Activated naive CD8-positive, alpha-beta T cell (primary cell): ENCODE data around the gene CRBN.

Source experiments
- H3K27ac Mint-ChIP-seq: one replicate; pipeline ENCODE4 v1.8.0; 2021; ENCODE audit warnings: mixed read lengths
- H3K27me3 Mint-ChIP-seq: one replicate; pipeline ENCODE4 v1.8.0; 2021; ENCODE audit warnings: mixed read lengths
- H3K36me3 Mint-ChIP-seq: one replicate; pipeline ENCODE4 v1.8.0; 2021; ENCODE audit warnings: mixed read lengths
- H3K4me1 Mint-ChIP-seq: one replicate; pipeline ENCODE4 v1.8.0; 2021; ENCODE audit warnings: low read depth, mixed read lengths
- H3K4me3 Mint-ChIP-seq: one replicate; pipeline ENCODE4 v1.8.0; 2021; ENCODE audit warnings: mild to moderate bottlenecking, mixed read lengths
- H3K9me3 Mint-ChIP-seq: one replicate; pipeline ENCODE4 v1.8.0; 2021; ENCODE audit warnings: low read depth, mixed read lengths

CRBN gene

GRCh38 chr3:3145831-3146230, 33.7 kb downstream of the CRBN start:
- Mint-ChIP-seq H3K4me1 (peaks cover 26% of the 10 kb centered on the region), H3K9me3 (no peaks in the 10 kb centered on the region), H3K27me3 (no peaks in the 10 kb centered on the region), H3K27ac (peak overlapping the region; percentile 78), H3K4me3 (no peak overlapping the region), H3K36me3 (peaks cover 14% of the 10 kb centered on the region)

- H3K4me3 Mint-ChIP-seq, result no peak overlapping the region
- no peaks in the 10 kb centered on the region for H3K27me3 Mint-ChIP-seq
- H3K36me3 Mint-ChIP-seq, result peaks cover 17% of the 10 kb centered on the region
- peaks cover 24% of the 10 kb centered on the region for H3K4me1 Mint-ChIP-seq
- H3K9me3 Mint-ChIP-seq, result no peaks in the 10 kb centered on the region
- H3K27ac Mint-ChIP-seq, result peak overlapping the region; percentile 16
Observed at GRCh38 chr3:3141939-3142338, 37.6 kb downstream of the CRBN start.

- Mint-ChIP-seq H3K27ac (peak overlapping the region; percentile 11), H3K4me3 (no peak overlapping the region), H3K9me3 (no peaks in the 10 kb centered on the region), H3K4me1 (peaks cover 62% of the 10 kb centered on the region), H3K36me3 (peaks cover 10% of the 10 kb centered on the region), H3K27me3 (no peaks in the 10 kb centered on the region)
Observed at GRCh38 chr3:3137526-3137925, 42.0 kb downstream of the CRBN start.

- H3K4me1 Mint-ChIP-seq, result peaks cover 60% of the 10 kb centered on the region
- no peaks in the 10 kb centered on the region for H3K27me3 Mint-ChIP-seq
- peak overlapping the region; percentile 82 for H3K27ac Mint-ChIP-seq
- peak overlapping the region; percentile 38 for H3K4me3 Mint-ChIP-seq
- peaks cover 7% of the 10 kb centered on the region for H3K36me3 Mint-ChIP-seq
- no peaks in the 10 kb centered on the region for H3K9me3 Mint-ChIP-seq
Observed at GRCh38 chr3:3134750-3135448, 44.6 kb downstream of the CRBN start.

GRCh38 chr3:3133500-3133899, 46.0 kb downstream of the CRBN start:
- Mint-ChIP-seq H3K9me3 (no peaks in the 10 kb centered on the region), H3K4me3 (peak overlapping the region; percentile 49), H3K36me3 (peaks cover 9% of the 10 kb centered on the region), H3K4me1 (peaks cover 71% of the 10 kb centered on the region), H3K27ac (peak overlapping the region; percentile 54), H3K27me3 (no peaks in the 10 kb centered on the region)

- Mint-ChIP-seq H3K4me1 (peaks cover 59% of the 10 kb centered on the region), H3K9me3 (no peaks in the 10 kb centered on the region), H3K36me3 (peaks cover 9% of the 10 kb centered on the region), H3K4me3 (peak overlapping the region; percentile 98), H3K27ac (peak overlapping the region; percentile 92), H3K27me3 (no peaks in the 10 kb centered on the region)
Observed at GRCh38 chr3:3129579-3129978, 49.9 kb downstream of the CRBN start.

GRCh38 chr3:3127432-3128010, 52.0 kb downstream of the CRBN start:
- Mint-ChIP-seq H3K36me3 (peaks cover 7% of the 10 kb centered on the region), H3K4me3 (peak overlapping the region; percentile 98), H3K9me3 (no peaks in the 10 kb centered on the region), H3K27ac (peak overlapping the region; percentile 97), H3K27me3 (no peaks in the 10 kb centered on the region), H3K4me1 (peaks cover 39% of the 10 kb centered on the region)

GRCh38 chr3:3126477-3127431, 52.7 kb downstream of the CRBN start, which contains the start of gene TRNT1:
TRNT1 (plus strand) TSS chr3:3126940; CDS start chr3:3129041, 2,101 bp downstream.
- peaks cover 7% of the 10 kb centered on the region for H3K36me3 Mint-ChIP-seq
- peak within 1 kb of the TSS; percentile 98 for H3K4me3 Mint-ChIP-seq
- H3K27ac Mint-ChIP-seq, result peak within 1 kb of the TSS; percentile 97
- peaks cover 39% of the 10 kb centered on the region for H3K4me1 Mint-ChIP-seq
- H3K27me3 Mint-ChIP-seq, result no peaks in the 10 kb centered on the region
- no peaks in the 10 kb centered on the region for H3K9me3 Mint-ChIP-seq

GRCh38 chr3:3125977-3126376, 53.5 kb downstream of the CRBN start:
- no peaks in the 10 kb centered on the region for H3K9me3 Mint-ChIP-seq
- peaks cover 7% of the 10 kb centered on the region for H3K36me3 Mint-ChIP-seq
- H3K27ac Mint-ChIP-seq, result peak overlapping the region; percentile 97
- H3K4me1 Mint-ChIP-seq, result peaks cover 39% of the 10 kb centered on the region
- H3K27me3 Mint-ChIP-seq, result no peaks in the 10 kb centered on the region
- peak overlapping the region; percentile 98 for H3K4me3 Mint-ChIP-seq

GRCh38 chr3:3119393-3119851, 60.1 kb downstream of the CRBN start:
- no peaks in the 10 kb centered on the region for H3K36me3 Mint-ChIP-seq
- no peak overlapping the region for H3K27ac Mint-ChIP-seq
- H3K9me3 Mint-ChIP-seq, result no peaks in the 10 kb centered on the region
- H3K4me1 Mint-ChIP-seq, result no peaks in the 10 kb centered on the region
- H3K4me3 Mint-ChIP-seq, result no peak overlapping the region
- no peaks in the 10 kb centered on the region for H3K27me3 Mint-ChIP-seq

GRCh38 chr3:3117651-3118050, 61.8 kb downstream of the CRBN start:
- Mint-ChIP-seq H3K4me1 (no peaks in the 10 kb centered on the region), H3K27me3 (no peaks in the 10 kb centered on the region), H3K4me3 (no peak overlapping the region), H3K9me3 (no peaks in the 10 kb centered on the region), H3K36me3 (no peaks in the 10 kb centered on the region), H3K27ac (no peak overlapping the region)

GRCh38 chr3:3113042-3113709, 66.3 kb downstream of the CRBN start:
- Mint-ChIP-seq H3K4me3 (no peak overlapping the region), H3K9me3 (no peaks in the 10 kb centered on the region)

GRCh38 chr3:3110749-3111361, 68.6 kb downstream of the CRBN start:
- Mint-ChIP-seq H3K27ac (no peak overlapping the region), H3K4me3 (no peak overlapping the region), H3K27me3 (peaks cover 1% of the 10 kb centered on the region), H3K4me1 (peaks cover 2% of the 10 kb centered on the region), H3K9me3 (no peaks in the 10 kb centered on the region), H3K36me3 (no peaks in the 10 kb centered on the region)

More at GRCh38 chr3:3113042-3113709, 66.3 kb downstream of the CRBN start:
- peaks cover 1% of the 10 kb centered on the region for H3K27me3 Mint-ChIP-seq
- peaks cover 2% of the 10 kb centered on the region for H3K4me1 Mint-ChIP-seq
- H3K27ac Mint-ChIP-seq, result no peak overlapping the region
- H3K36me3 Mint-ChIP-seq, result no peaks in the 10 kb centered on the region

GRCh38 chr3:3110299-3110630, 69.2 kb downstream of the CRBN start, which contains the start of gene IL5RA:
IL5RA (minus strand) TSS chr3:3110374; CDS start chr3:3104984, 5,390 bp downstream.
- peaks cover 2% of the 10 kb centered on the region for H3K27me3 Mint-ChIP-seq
- no peaks in the 10 kb centered on the region for H3K36me3 Mint-ChIP-seq
- H3K9me3 Mint-ChIP-seq, result no peaks in the 10 kb centered on the region
- peaks cover 2% of the 10 kb centered on the region for H3K4me1 Mint-ChIP-seq
- no peak within 1 kb of the TSS for H3K27ac Mint-ChIP-seq
- no peak within 1 kb of the TSS for H3K4me3 Mint-ChIP-seq
